K562 (cell line): Measurements from ENCODE around the gene EOLA1. TPM values are rescaled to one million over a fixed set of nuclear protein-coding genes. Genes with fewer than 3 reads are reported as not detected.

ENCODE experiments used
- BCLAF1 ChIP-seq, 2 experiments: fragments of 450-650 bp in 1 of 2; IDR thresholded peaks; 2 replicates each; pipeline ENCODE4 v1.6.1; 2011 to 2017; ENCODE audit warnings: low read depth in 2 of 2, antibody characterized with exemption in 1 of 2, borderline replicate concordance in 1 of 2, low read length in 1 of 2, mild to moderate bottlenecking in 1 of 2, mixed read lengths in 1 of 2; ENCODE audit not compliant: control insufficient read depth in 1 of 2
- BRF1 ChIP-seq: IDR thresholded peaks from 3 replicates; pipeline ENCODE4 v1.6.1; 2011; ENCODE audit warnings: borderline replicate concordance, mild to moderate bottlenecking; ENCODE audit not compliant: insufficient read length; ENCODE audit errors: extremely low read depth
- C11orf30 ChIP-seq: fragments of 450-650 bp; IDR thresholded peaks from 2 replicates; pipeline ENCODE4 v1.6.1; 2016; ENCODE audit warnings: low read depth, mild to moderate bottlenecking
- CHCHD3 ChIP-seq: fragments of 250-450 bp; sonication (Bioruptor Pico); IDR thresholded peaks from 2 replicates; pipeline ENCODE4 v2.1.2; 2022; ENCODE audit warnings: mild to moderate bottlenecking
- COPS2 ChIP-seq: fragments of 450-650 bp; conservative IDR thresholded peaks from 2 replicates; pipeline ENCODE4 v1.6.1; 2016; ENCODE audit warnings: mild to moderate bottlenecking, moderate library complexity
- ELF1 ChIP-seq: fragments of 200-800 bp; sonication (Bioruptor generic); IDR thresholded peaks from 2 replicates; pipeline ENCODE4 v1.6.1; 2016; ENCODE audit warnings: missing genetic modification characterization, missing compliant biosample characterization
- FIP1L1 ChIP-seq: fragments of 200-400 bp; formaldehyde crosslinking; IDR thresholded peaks from 2 replicates; pipeline ENCODE4 v1.6.1; 2018; ENCODE audit warnings: mild to moderate bottlenecking, low read depth, low read length; ENCODE audit not compliant: poor library complexity, severe bottlenecking
- FOXM1 ChIP-seq, 2 experiments: fragments of 450-650 bp in 1 of 2; sonication (generic) in 1 of 2; formaldehyde crosslinking in 1 of 2; IDR thresholded peaks; 2 replicates each; pipeline versions ENCODE4 v1.6.1 to v1.9.0; 2017 to 2022; ENCODE audit warnings: low read depth in 2 of 2, mild to moderate bottlenecking in 2 of 2, missing genetic modification reagents in 1 of 2, moderate library complexity in 1 of 2
- GABPB2 ChIP-seq: fragments of 250-450 bp; sonication (Bioruptor Pico); conservative IDR thresholded peaks from 2 replicates; pipeline ENCODE4 v1.5.1; 2021; ENCODE audit warnings: mild to moderate bottlenecking
- KDM2B ChIP-seq: fragments of 250-450 bp; sonication (Bioruptor Pico); IDR thresholded peaks from 2 replicates; pipeline ENCODE4 v1.8.0; 2021; ENCODE audit warnings: mild to moderate bottlenecking, moderate library complexity
- PATZ1 ChIP-seq: fragments of 250-450 bp; sonication (Bioruptor Pico); IDR thresholded peaks from 2 replicates; pipeline ENCODE4 v1.5.0; 2020; ENCODE audit warnings: mild to moderate bottlenecking, borderline replicate concordance
- POLR2G ChIP-seq: fragments of 200-400 bp; formaldehyde crosslinking; IDR thresholded peaks from 2 replicates; pipeline ENCODE4 v1.6.1; 2017; ENCODE audit warnings: low read depth, mild to moderate bottlenecking, antibody characterized with exemption, low read length, moderate library complexity
- TAF7 ChIP-seq: fragments of 450-650 bp; IDR thresholded peaks from 2 replicates; pipeline ENCODE4 v1.6.1; 2016; ENCODE audit warnings: missing genetic modification characterization, missing compliant biosample characterization
- ZMIZ1 ChIP-seq, 2 experiments: fragments of 150-350 bp in 1 of 2; IDR thresholded peaks; 2 replicates each; pipeline ENCODE4 v1.6.1; 2012 to 2016; ENCODE audit warnings: low read depth in 2 of 2, low read length in 2 of 2, mild to moderate bottlenecking in 1 of 2, moderate library complexity in 1 of 2
- ZNF551 ChIP-seq: fragments of 250-450 bp; sonication (Bioruptor Pico); IDR thresholded peaks from 2 replicates; pipeline ENCODE4 v1.5.0; 2021; ENCODE audit warnings: mild to moderate bottlenecking, moderate library complexity
- ZNF584 ChIP-seq: fragments of 200-800 bp; sonication (Bioruptor generic); IDR thresholded peaks from 2 replicates; pipeline ENCODE4 v1.6.1; 2016; ENCODE audit warnings: low read depth, mild to moderate bottlenecking, missing genetic modification characterization, missing compliant biosample characterization
- polyA plus RNA-seq, 8 experiments: library from polyadenylated mRNA; depleted of rRNA in 4 of 8; stranded (reverse) in 5 of 8; unstranded in 3 of 8; fragments of >200 nt; fragmentation: Nextera tagmentation in 2 of 8; fragmentation: Illumina TruSeq in 1 of 8; extraction: Ambion mirVana in 2 of 8; extraction: Trizol in 1 of 8; gene quantifications; 2 replicates each; pipeline versions ENCODE4 v1.2.1 to v1.2.3, GENCODE V29; 2011 to 2014; ENCODE audit warnings: inconsistent platforms in 1 of 8, missing spikeins in 1 of 8
- total RNA-seq, 7 experiments: library from RNA; depleted of rRNA in 6 of 7; stranded (reverse); fragments of >200 nt in 6 of 7; fragmentation: Illumina TruSeq in 2 of 7; extraction: Trizol in 2 of 7; gene quantifications; 2 replicates each; pipeline versions ENCODE4 v1.2.1 to v1.2.3, GENCODE V29; 2011 to 2021; ENCODE audit warnings: low replicate concordance in 1 of 7

The EOLA1 gene
- total and polyA plus RNA-seq, 9 of the 15 experiments (the other 6 are each of a cell fraction or from before 2014, with no cell fraction given): 6.3 to 32.9 (median 18.2) TPM

- no peak for TF ChIP-seq ZNF584
- TF ChIP-seq ELF1 (tag): no peak
- no peak for TF ChIP-seq C11orf30
- TF ChIP-seq GABPB2 (CRISPR knock-in tag): no peak
- 0 out of 4 replicates have a peak, but pooled peaks of 1 of the 2 experiments have one; percentile 1 for TF ChIP-seq BCLAF1 (IDR thresholded peaks at IDR 0.05; ENCODE audit: borderline replicate concordance in 1 of 2, control insufficient read depth in 1 of 2, low read depth in 2 of 2, low read length in 1 of 2)
- TF ChIP-seq POLR2G: peak; percentile 97
- TF ChIP-seq PATZ1: no peak
- TF ChIP-seq BRF1: no peak
- TF ChIP-seq ZNF551 (CRISPR knock-in tag): no peak
- TF ChIP-seq KDM2B (CRISPR knock-in tag): 0 out of 2 replicates have a peak, but pooled peaks have one; percentile 21
- TF ChIP-seq FOXM1 (IDR thresholded peaks at IDR 0.05; ENCODE audit: low read depth): no peak
- TF ChIP-seq FOXM1 (CRISPR knock-in tag; IDR thresholded peaks at IDR 0.05; ENCODE audit: low read depth): no peak
- no peak for TF ChIP-seq ZMIZ1 (IDR thresholded peaks at IDR 0.05; ENCODE audit: low read depth in 2 of 2, low read length in 2 of 2)
- TF ChIP-seq COPS2: no peak
- TF ChIP-seq CHCHD3: no peak
- peak; percentile 49; the same call in 1 of the 2 replicates for TF ChIP-seq TAF7 (tag)
- peak; percentile 48 for TF ChIP-seq FIP1L1
Measured at GRCh38 chrX:149504915-149505651, 35.7 kb upstream of the EOLA1 start, which contains the start of gene IDS (continued).
